T47D (cell line): ENCODE data around the gene ARMC9.

Experiments used
- DNase-seq, 2 experiments: peaks; one replicate each; pipeline versions ENCODE4 v3.0.0 to v3.0.0-alpha.2; 2011 to 2012; ENCODE audit warnings: low read depth in 1 of 2, low spot score in 1 of 2
- JUND ChIP-seq: IDR thresholded peaks from 2 replicates; pipeline ENCODE4 v1.6.1; 2012; ENCODE audit warnings: low read depth
- in situ Hi-C: cut with HindIII; loops from 2 replicates; pipeline ENCODE4 v1.10.0; 2016; ENCODE audit warnings: low sequenced_read_pairs, low pct_unique_long_range_greater_than_20kb

ARMC9 gene

GRCh38 chr2:231222318-231223000 lies 24.0 kb downstream of the ARMC9 start:
- in situ Hi-C loops = no loop called here
- DNase-seq = no peak
- no peak for TF ChIP-seq JUND

DNA sequence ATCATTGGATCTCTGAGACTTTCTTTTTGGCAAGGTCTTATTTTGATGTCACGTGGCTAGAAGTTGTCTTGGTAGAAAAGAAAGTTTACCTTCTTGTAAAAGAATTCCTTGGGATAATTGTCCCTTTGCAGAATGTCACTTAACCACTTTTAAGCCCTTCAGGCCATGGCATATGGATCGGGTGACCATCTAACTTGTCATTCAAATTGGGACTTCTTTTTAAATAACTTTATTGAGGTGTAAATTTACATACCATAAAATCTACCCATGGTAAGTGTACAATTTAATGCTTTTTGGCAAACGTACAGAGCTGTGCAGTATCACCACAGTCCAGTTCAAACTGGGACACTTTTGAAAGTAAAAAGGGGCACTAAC lies 24.6 kb downstream of the ARMC9 start:
- peak; percentile 37 to 94 for DNase-seq
- in situ Hi-C loops = no loop called here
- TF ChIP-seq JUND = peak; percentile 59; the same call in 1 of the 2 replicates

DNA sequence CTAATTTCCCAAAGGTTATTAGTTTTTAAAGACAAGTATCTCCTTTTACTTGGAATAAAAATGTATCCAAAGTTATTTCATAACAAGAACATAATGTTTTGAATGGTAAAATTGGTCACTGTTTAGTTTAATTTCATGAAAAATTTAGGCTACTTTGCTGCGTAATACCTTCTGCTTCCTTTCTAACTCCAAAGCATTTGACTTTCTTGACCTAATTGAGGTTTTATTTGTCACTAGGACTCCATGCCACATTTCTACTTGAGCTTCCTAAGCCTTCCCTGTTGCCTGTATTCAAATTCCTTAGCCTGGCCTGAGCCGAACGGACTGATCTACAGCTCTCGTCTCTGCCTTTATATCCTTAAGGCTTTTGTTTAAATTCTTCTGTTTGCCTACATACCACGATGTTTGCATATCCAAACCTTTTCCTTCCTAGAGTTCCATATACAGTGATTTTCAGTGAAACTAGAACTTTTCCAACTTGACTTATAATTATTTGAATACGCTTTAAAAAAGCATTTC lies 25.1 kb downstream of the ARMC9 start:
- in situ Hi-C loops = no loop called here
- DNase-seq = peak; percentile 5 to 74
- no peak for TF ChIP-seq JUND

DNA sequence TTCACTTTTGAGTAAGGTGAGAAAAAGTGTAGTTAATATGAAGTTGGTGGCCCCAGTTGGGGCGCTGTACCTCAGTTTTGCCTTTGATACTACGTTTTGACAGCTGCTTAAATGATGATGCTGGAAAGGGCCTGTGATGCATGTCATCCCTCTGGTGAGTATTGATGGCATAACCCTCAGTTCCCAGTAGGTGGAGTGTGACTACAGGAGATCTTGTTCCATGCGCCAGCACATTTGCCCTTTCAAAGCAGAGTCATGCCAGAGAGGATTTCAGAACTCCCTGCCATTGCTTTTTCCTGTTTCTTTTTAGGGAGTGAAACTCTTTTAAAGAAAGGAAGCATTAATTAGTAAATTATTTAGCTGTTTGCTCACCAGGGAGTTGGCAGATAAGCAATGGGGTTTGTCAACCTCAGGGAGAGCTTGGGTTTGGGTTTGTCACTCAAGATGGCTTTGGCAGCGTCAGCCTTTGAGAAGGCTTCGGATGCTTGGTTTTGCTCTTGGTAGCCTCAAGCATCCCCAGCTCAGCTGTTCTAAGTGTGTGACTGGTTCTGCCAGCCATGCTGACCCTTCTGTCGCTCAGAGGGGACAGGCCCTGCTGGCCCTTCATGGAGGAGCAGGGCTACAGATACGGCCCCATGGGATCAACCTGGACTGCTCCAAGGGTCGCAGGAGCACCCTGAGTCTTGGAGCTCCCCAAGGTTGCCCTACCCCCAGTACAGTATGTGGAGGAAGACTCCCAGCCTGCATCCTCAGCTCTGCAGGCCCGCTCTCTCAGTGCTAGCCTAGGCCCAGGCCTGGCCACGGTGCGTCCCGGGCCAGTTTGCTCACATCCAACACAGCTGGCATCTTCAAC lies 29.1 kb downstream of the ARMC9 start:
- DNase-seq = peak; percentile 56 to 80
- in situ Hi-C loops = no loop called here
- no peak for TF ChIP-seq JUND

DNA sequence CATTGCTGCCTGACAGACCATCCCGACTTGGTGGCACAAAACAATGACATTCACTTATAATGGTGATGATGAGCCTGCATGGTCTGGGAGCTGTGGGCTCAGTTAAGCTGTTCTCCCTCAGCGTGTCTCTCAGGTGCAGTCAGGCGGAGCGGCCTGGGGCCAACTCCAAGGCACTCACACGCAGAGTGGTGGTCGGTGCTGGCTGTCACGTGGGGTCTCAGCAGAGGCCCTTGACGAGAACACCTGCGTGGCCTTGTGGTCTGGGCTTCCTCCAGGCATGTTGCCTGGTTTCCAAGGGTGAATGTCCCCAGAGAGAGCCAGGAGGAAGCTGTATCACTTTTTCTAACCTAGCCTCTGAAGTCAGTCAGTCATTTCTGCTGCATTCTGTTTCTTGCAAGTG lies 29.8 kb downstream of the ARMC9 start:
- in situ Hi-C loops = no loop called here
- TF ChIP-seq JUND = no peak
- DNase-seq = no peak

DNA sequence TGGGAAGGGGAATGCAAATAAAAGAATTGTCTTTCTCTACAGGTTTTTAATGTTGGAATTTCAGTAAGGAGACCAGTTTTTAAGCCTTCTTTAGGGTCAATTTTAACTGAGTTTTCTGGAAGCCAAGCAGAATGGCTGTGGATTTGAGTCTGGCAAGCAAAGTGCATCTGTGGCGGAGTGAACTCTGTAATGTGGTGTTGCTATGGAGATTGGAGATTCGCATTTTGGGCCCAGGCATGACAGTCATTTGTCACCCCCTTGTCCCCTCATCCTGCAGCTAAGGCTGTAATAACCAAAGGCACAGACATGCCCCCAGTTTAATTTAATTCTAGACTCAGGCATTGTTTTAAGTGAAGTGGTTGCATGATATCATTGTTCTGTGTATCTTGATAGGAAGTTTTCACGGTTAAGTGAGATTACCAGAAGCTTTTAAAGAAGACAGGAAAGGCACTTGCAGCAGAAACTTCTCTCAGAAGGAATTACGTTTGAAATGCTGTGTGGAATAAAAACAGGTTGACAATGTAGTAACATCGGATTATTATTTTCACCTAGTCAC lies 30.6 kb downstream of the ARMC9 start:
- in situ Hi-C loops = no loop called here
- no peak for DNase-seq
- no peak for TF ChIP-seq JUND

DNA sequence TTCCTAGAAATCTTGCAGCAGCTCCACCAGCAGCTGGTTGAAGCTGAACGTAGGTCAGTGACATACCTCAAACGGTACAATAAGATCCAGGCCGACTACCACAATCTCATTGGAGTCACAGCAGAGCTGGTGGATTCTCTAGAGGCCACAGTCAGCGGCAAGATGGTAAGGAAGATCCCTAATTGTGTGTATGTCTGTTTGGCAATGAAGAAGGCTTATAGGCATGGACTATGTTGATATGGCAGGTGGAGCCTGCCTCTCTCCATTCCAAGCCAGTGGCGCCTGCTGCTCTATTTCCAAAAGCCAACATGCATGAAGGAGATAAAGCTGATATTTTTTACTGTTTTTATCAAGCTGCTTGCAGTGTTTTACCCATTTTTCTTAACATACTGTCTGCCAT lies 36.8 kb downstream of the ARMC9 start:
- in situ Hi-C loops = no loop called here
- no peak for DNase-seq
- no peak for TF ChIP-seq JUND

DNA sequence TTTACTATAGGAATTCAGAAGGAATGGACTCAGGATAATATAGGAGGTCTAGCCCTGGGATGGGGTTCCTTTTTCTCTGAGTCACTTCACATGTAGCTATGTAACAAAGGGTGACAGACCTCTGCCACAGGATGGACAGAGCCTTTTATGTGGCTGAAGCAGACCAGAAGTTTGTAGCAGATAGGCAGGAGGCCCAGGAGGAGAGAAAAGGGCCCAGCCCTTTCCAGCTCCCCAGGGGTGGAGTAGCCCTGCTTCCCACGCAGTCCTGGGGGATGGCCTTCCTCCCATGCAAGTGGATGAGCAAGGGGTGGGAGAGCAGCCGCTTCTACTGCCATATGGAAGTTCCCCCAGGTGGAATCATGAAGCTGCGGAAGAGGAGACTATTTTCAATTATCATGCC lies 40.3 kb downstream of the ARMC9 start:
- TF ChIP-seq JUND = no peak
- in situ Hi-C loops = no loop called here
- DNase-seq = no peak

- in situ Hi-C loops = no loop called here
- TF ChIP-seq JUND = no peak
- DNase-seq = no peak
Measured at GRCh38 chr2:231239751-231240150, 41.3 kb downstream of the ARMC9 start.

- in situ Hi-C loops = no loop called here
- DNase-seq = no peak
- no peak for TF ChIP-seq JUND
Measured at GRCh38 chr2:231241755-231242507, 43.5 kb downstream of the ARMC9 start.

DNA sequence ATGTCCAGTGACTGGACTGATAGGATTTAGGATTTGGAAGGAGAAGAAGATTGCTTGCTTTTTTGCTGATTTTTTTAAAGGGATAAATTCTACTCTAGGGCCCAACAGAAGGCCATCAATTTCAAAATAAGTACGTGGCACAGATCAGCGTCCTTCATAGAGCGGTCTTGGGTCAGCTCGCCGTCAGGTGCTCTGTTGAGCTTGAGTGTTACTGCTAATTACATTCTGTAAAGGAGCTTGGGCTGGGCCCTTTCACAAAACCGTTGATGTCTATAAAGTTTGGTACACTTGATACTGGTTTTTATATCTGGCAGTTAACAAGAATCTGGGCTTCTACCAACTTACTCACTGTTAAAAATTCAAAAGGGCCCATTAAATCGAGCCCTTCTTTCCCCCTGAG lies 45.4 kb downstream of the ARMC9 start:
- TF ChIP-seq JUND = no peak
- in situ Hi-C loops = no loop called here
- DNase-seq = no peak

GRCh38 chr2:231244382-231245248 lies 46.2 kb downstream of the ARMC9 start:
- DNase-seq = no peak
- in situ Hi-C loops = no loop called here
- TF ChIP-seq JUND = no peak
